GM12878 (cell line): ENCODE data around the gene NDUFB2.
A peak's percentile ranks its signal among the peaks of the same experiment; 100 is the strongest.

Source experiments
- EP300 ChIP-seq, 2 experiments: fragments of 150-350 bp in 1 of 2; IDR thresholded peaks; 2 replicates each; pipeline ENCODE4 v1.6.1; 2011 to 2012; ENCODE audit warnings: low read depth in 2 of 2, low read length in 2 of 2, borderline replicate concordance in 1 of 2, improper control_type of control experiment in 1 of 2, inconsistent platforms in 1 of 2; ENCODE audit not compliant: control insufficient read depth in 1 of 2
- FOXM1 ChIP-seq: IDR thresholded peaks from 2 replicates; pipeline ENCODE4 v1.6.1; 2012; ENCODE audit warnings: low read depth, mild to moderate bottlenecking, inconsistent platforms, low read length, moderate library complexity
- HDAC6 ChIP-seq: fragments of 200-600 bp; sonication (generic); IDR thresholded peaks from one replicate; pipeline ENCODE4 v1.8.0; 2017; ENCODE audit warnings: antibody characterized with exemption; ENCODE audit not compliant: unreplicated experiment
- MEF2A ChIP-seq: IDR thresholded peaks from 2 replicates; pipeline ENCODE4 v1.6.1; 2011; ENCODE audit warnings: low read depth, mild to moderate bottlenecking, low read length, moderate library complexity; ENCODE audit not compliant: insufficient read depth
- POLR2A ChIP-seq: IDR thresholded peaks from 2 replicates; pipeline ENCODE4 v1.6.1; 2011; ENCODE audit warnings: low read depth, mild to moderate bottlenecking, low read length
- SMC3 ChIP-seq: IDR thresholded peaks from 2 replicates; pipeline ENCODE4 v1.6.1; 2011; ENCODE audit warnings: low read length, improper control_type of control experiment, borderline replicate concordance
- SREBF2 ChIP-seq: IDR thresholded peaks from 2 replicates; pipeline ENCODE4 v1.6.1; 2012; ENCODE audit warnings: mild to moderate bottlenecking, low read length
- SRF ChIP-seq, 2 experiments: IDR thresholded peaks; 2 replicates each; pipeline ENCODE4 v1.6.1; 2011; ENCODE audit warnings: low read depth in 2 of 2, low read length in 2 of 2, mild to moderate bottlenecking in 1 of 2, moderate library complexity in 1 of 2
- SUZ12 ChIP-seq: fragments of 200-600 bp; sonication (generic); IDR thresholded peaks from one replicate; pipeline ENCODE4 v1.6.1; 2018; ENCODE audit warnings: antibody characterized with exemption, mild to moderate bottlenecking; ENCODE audit not compliant: unreplicated experiment
- TF ChIP-seq, protein P1 (sequence below): fragments of 450-650 bp; IDR thresholded peaks from 2 replicates; pipeline ENCODE4 v1.6.1; 2017; ENCODE audit warnings: mild to moderate bottlenecking
- TF ChIP-seq, protein P2 (sequence below): IDR thresholded peaks from 2 replicates; pipeline ENCODE4 v1.6.1; 2011; ENCODE audit warnings: borderline replicate concordance, low read depth, mild to moderate bottlenecking, moderate library complexity, mixed read lengths, low read length; ENCODE audit not compliant: insufficient read depth; ENCODE audit errors: extremely low read length
- TF ChIP-seq, protein P3 (sequence below), 3 experiments: IDR thresholded peaks in 2 of 3; conservative IDR thresholded peaks in 1 of 3; 2 replicates each; pipeline ENCODE4 v1.5.1; 2011; ENCODE audit warnings: low read depth in 3 of 3, low read length in 3 of 3, mild to moderate bottlenecking in 3 of 3, control low read depth in 2 of 3, moderate library complexity in 2 of 3, inconsistent platforms in 1 of 3, mixed read lengths in 1 of 3; ENCODE audit not compliant: control insufficient read depth in 2 of 3, insufficient read depth in 1 of 3; ENCODE audit errors: extremely low read depth in 1 of 3
- TF ChIP-seq, protein P4 (sequence below): IDR thresholded peaks from 2 replicates; pipeline ENCODE4 v1.6.1; 2012; ENCODE audit warnings: low read depth, low read length, improper control_type of control experiment

DNA sequence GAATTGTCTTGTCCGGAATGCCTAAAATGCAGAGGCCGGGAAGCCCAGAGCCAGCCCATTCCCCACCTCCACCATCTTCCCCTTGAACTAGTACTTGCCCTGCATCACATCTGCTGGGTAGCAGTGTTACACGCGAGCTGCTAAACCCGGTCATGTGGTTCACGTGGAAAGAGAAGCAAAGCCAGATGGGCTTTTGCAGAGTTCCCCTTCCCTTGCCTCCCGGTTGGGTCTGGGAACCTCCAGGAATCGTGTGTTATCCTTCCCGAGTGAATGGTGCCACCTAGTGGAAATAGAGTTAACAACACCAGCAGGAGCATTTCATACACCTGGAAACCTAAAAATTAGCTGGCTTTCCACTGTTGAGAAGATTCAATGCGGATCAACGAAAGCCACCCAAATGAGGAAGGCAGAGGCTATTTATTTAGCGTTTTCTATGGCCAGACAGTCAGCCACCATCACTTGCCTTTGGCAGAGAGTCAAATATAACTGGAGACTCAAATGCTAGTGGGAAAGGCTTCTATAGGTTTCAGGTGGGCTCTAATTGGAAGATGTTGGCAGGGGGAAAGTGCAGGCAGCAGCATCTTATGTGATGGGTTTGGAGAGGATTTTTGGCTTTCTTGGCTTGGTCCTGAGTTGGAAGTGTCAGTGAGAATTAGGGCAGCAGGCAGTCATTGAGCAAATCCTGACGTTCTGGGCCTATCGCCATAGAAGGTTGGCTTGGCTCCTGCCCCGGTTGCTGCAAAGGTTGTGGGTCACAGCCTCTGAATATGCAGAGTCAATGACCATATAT is 43.0 kb upstream of the NDUFB2 start:
- no peak for TF ChIP-seq FOXM1
- TF ChIP-seq, protein P1, sequence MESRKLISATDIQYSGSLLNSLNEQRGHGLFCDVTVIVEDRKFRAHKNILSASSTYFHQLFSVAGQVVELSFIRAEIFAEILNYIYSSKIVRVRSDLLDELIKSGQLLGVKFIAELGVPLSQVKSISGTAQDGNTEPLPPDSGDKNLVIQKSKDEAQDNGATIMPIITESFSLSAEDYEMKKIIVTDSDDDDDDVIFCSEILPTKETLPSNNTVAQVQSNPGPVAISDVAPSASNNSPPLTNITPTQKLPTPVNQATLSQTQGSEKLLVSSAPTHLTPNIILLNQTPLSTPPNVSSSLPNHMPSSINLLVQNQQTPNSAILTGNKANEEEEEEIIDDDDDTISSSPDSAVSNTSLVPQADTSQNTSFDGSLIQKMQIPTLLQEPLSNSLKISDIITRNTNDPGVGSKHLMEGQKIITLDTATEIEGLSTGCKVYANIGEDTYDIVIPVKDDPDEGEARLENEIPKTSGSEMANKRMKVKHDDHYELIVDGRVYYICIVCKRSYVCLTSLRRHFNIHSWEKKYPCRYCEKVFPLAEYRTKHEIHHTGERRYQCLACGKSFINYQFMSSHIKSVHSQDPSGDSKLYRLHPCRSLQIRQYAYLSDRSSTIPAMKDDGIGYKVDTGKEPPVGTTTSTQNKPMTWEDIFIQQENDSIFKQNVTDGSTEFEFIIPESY: no peak
- no peak for TF ChIP-seq SUZ12
- TF ChIP-seq, protein P2, sequence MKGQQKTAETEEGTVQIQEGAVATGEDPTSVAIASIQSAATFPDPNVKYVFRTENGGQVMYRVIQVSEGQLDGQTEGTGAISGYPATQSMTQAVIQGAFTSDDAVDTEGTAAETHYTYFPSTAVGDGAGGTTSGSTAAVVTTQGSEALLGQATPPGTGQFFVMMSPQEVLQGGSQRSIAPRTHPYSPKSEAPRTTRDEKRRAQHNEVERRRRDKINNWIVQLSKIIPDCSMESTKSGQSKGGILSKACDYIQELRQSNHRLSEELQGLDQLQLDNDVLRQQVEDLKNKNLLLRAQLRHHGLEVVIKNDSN: no peak
- TF ChIP-seq, protein P3, sequence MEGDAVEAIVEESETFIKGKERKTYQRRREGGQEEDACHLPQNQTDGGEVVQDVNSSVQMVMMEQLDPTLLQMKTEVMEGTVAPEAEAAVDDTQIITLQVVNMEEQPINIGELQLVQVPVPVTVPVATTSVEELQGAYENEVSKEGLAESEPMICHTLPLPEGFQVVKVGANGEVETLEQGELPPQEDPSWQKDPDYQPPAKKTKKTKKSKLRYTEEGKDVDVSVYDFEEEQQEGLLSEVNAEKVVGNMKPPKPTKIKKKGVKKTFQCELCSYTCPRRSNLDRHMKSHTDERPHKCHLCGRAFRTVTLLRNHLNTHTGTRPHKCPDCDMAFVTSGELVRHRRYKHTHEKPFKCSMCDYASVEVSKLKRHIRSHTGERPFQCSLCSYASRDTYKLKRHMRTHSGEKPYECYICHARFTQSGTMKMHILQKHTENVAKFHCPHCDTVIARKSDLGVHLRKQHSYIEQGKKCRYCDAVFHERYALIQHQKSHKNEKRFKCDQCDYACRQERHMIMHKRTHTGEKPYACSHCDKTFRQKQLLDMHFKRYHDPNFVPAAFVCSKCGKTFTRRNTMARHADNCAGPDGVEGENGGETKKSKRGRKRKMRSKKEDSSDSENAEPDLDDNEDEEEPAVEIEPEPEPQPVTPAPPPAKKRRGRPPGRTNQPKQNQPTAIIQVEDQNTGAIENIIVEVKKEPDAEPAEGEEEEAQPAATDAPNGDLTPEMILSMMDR (IDR thresholded peaks at IDR 0.05 in 2 of 3, conservative IDR thresholded peaks at IDR 0.05 in 1 of 3; ENCODE audit: control insufficient read depth in 2 of 3, extremely low read depth in 1 of 3, insufficient read depth in 1 of 3, low read depth in 3 of 3, low read length in 3 of 3): peak; percentile 79 to 88 (median 81)
- no peak for TF ChIP-seq MEF2A
- peak; percentile 75 for TF ChIP-seq SMC3
- TF ChIP-seq SREBF2: no peak
- no peak for TF ChIP-seq HDAC6
- no peak for TF ChIP-seq POLR2A
- TF ChIP-seq, protein P4, sequence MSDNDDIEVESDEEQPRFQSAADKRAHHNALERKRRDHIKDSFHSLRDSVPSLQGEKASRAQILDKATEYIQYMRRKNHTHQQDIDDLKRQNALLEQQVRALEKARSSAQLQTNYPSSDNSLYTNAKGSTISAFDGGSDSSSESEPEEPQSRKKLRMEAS: no peak
- TF ChIP-seq SRF (IDR thresholded peaks at IDR 0.05; ENCODE audit: low read depth in 2 of 2, low read length in 2 of 2): no peak
- no peak for TF ChIP-seq EP300 (IDR thresholded peaks at IDR 0.05; ENCODE audit: borderline replicate concordance in 1 of 2, control insufficient read depth in 1 of 2, low read depth in 2 of 2, low read length in 2 of 2)
